Activated naive CD4-positive, alpha-beta T cell (primary cell): ENCODE measurements around the gene APOL1.

Source experiments
- DNase-seq, 4 experiments: peaks; one replicate each; lab custom pipeline; 2025; lab: John Stamatoyannopoulos, UW

Gene APOL1

GRCh38 chr22:36315325-36315724 is 62.4 kb downstream of the APOL1 start:
- no peak for DNase-seq

GRCh38 chr22:36316419-36316818 is 63.5 kb downstream of the APOL1 start:
- no peak for DNase-seq
